Body of pancreas (tissue), 4 donors: Measurements from ENCODE around the gene ATP5MC2. TPM values are rescaled to one million over a fixed set of nuclear protein-coding genes. Genes with fewer than 3 reads are reported as not detected.
"Not testable (repeated sequence)": the region's sequence is repeated elsewhere in the genome, so short reads cannot be mapped to it uniquely, and the experiment has no call there.

Source experiments
- ATAC-seq: fragments of 150-250 bp; one replicate; pipeline ENCODE4 v1.9.1; 2016
- DNase-seq, 4 donors: peaks; one replicate each; pipeline ENCODE4 v3.0.0-alpha.2; 2019
- H3K27ac ChIP-seq, 4 donors: fragments of 200-600 bp; sonication (generic); 1 replicate in 3 of 4; 2 replicates in 1 of 4; pipeline versions ENCODE4 v1.5.1 to v1.6.1; 2016 to 2019; ENCODE audit warnings: mild to moderate bottlenecking in 1 of 4, mixed read lengths in 1 of 4, moderate library complexity in 1 of 4
- H3K27me3 ChIP-seq, 2 donors: fragments of 200-600 bp; sonication (generic); one replicate each; pipeline ENCODE4 v1.6.0; 2016; ENCODE audit warnings: mild to moderate bottlenecking in 1 of 2
- H3K36me3 ChIP-seq, 2 donors: fragments of 200-600 bp; sonication (generic); replicated peaks in 1 of 2; 2 replicates each; pipeline ENCODE4 v1.5.1; 2016; ENCODE audit warnings: low read depth in 2 of 2; ENCODE audit not compliant: insufficient read depth in 1 of 2
- H3K4me1 ChIP-seq: fragments of 200-600 bp; sonication (generic); one replicate; pipeline ENCODE4 v1.6.0; 2016
- H3K4me3 ChIP-seq, 2 donors: fragments of 200-600 bp; sonication (generic); 1 replicate in 1 of 2; 2 replicates in 1 of 2; pipeline ENCODE4 v1.5.1; 2016 to 2019
- H3K9me3 ChIP-seq, 3 donors: fragments of 200-600 bp; sonication (generic); 1 replicate in 2 of 3; 2 replicates in 1 of 3; pipeline ENCODE4 v1.5.1; 2016
- CTCF ChIP-seq, 7 experiments: fragments of 450-650 bp in 4 of 7; fragments of 200-600 bp in 3 of 7; sonication (generic) in 3 of 7; IDR thresholded peaks; one replicate each; pipeline ENCODE4 v1.5.1; 2016 to 2019; ENCODE audit warnings: antibody characterized with exemption in 7 of 7
- POLR2A ChIP-seq, 3 donors: fragments of 450-650 bp; IDR thresholded peaks; one replicate each; pipeline ENCODE4 v1.6.1; 2016; ENCODE audit warnings: antibody characterized with exemption in 3 of 3, mild to moderate bottlenecking in 2 of 3
- WGBS, 2 donors: methylation state at CpG; one replicate each; pipeline ENCODE4 v1.1.5; 2017; 5-methylcytosine and 5-hydroxymethylcytosine counted together
- intact Hi-C: fragments of 100-400 bp; cut with DNase I; formaldehyde crosslinking; loops from one replicate; pipeline ENCODE4 v1.15.1; 2023
- total RNA-seq, 2 donors: library from RNA; depleted of rRNA; stranded (reverse); fragments of >200 nt; gene quantifications; one replicate each; pipeline ENCODE4 v1.1.0, GENCODE V29; 2016

ATP5MC2 gene
- total RNA-seq, 2 donors from 2014 or later = 94.3 to 143 TPM

- peaks cover 19% of the 10 kb centered on the region for H3K4me1 ChIP-seq
- WGBS, 2 donors = 82 to 88% methylated on average over 3 of the region's 3 CpGs
Measured at GRCh38 chr12:53684654-53685220, 8.9 kb upstream of the ATP5MC2 start.

DNA sequence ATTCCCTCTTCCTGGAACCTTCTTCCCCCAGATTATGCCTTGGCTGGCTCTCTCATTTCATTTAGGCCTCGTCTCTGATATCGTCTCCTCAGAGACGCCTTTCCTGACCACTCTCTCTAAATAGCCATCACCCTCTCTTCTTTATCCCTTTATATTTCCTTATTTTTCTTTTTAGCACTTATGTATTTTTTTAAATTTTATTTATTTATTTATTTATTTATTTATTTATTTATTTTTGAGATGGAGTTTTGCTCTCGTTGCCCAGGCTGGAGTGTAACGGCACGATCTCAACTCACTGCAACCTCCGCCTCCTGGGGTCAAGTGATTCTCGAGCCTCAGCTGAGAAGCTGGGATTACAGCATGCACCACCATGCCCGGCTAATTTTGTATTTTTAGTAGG lies 8.1 kb upstream of the ATP5MC2 start:
- 90 to 93% methylated on average over 9 of the region's 9 CpGs for WGBS, 2 donors
- H3K4me3 ChIP-seq = no peak overlapping the region
- DNase-seq (no peak), ATAC-seq (no peak)
- no peak overlapping the region for H3K27ac ChIP-seq
- intact Hi-C loops = no loop called here
- H3K4me1 ChIP-seq = peaks cover 19% of the 10 kb centered on the region
- H3K9me3 ChIP-seq = no peaks in the 10 kb centered on the region
- TF ChIP-seq POLR2A (IDR thresholded peaks at IDR 0.05) (no peak), CTCF (IDR thresholded peaks at IDR 0.05) (no peak)
- no peaks in the 10 kb centered on the region for H3K27me3 ChIP-seq
- H3K36me3 ChIP-seq = no peaks in the 10 kb centered on the region

More at GRCh38 chr12:53684654-53685220, 8.9 kb upstream of the ATP5MC2 start:
- intact Hi-C loops = no loop called here
- no peaks in the 10 kb centered on the region for H3K36me3 ChIP-seq
- no peaks in the 10 kb centered on the region for H3K27me3 ChIP-seq
- H3K27ac ChIP-seq = no peak overlapping the region
- TF ChIP-seq CTCF (IDR thresholded peaks at IDR 0.05) = no peak
- TF ChIP-seq POLR2A (IDR thresholded peaks at IDR 0.05) = no peak
- H3K4me3 ChIP-seq = no peak overlapping the region
- ATAC-seq (no peak), DNase-seq (no peak)
- no peaks in the 10 kb centered on the region for H3K9me3 ChIP-seq

DNA sequence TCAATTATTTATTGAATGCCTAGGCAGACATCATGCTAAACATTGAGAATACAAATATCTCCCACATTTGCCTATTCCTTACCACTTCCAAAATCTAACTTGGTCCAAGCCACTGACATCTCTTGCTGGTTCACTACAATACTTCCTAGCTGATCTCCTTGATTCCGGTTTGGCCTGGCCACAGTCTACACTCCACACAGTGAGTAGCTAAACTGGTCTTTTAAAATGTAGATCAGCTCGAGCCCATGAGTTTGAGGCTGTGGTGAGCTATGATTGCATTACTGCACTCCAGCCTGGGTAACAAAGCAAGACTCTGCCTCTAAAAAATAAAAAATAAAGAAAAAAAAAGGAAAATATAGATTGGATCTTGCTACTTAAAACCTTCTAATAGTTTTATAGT lies 7.6 kb upstream of the ATP5MC2 start:
- ATAC-seq = no peak
- intact Hi-C loops = no loop called here

GRCh38 chr12:53680061-53680460 lies 4.2 kb upstream of the ATP5MC2 start:
- WGBS, 2 donors = 85 to 86% methylated on average over 5 of the region's 5 CpGs

More for the DNA sequence above, 7.6 kb upstream of the ATP5MC2 start:
- Histone ChIP-seq H3K36me3 (no peaks in the 10 kb centered on the region), H3K27me3 (no peaks in the 10 kb centered on the region), H3K9me3 (no peaks in the 10 kb centered on the region), H3K4me3 (no peak overlapping the region), H3K27ac (no peak overlapping the region), H3K4me1 (peaks cover 19% of the 10 kb centered on the region)
- no peak for DNase-seq
- no peak for TF ChIP-seq POLR2A (IDR thresholded peaks at IDR 0.05)
- TF ChIP-seq CTCF (IDR thresholded peaks at IDR 0.05) = no peak
- WGBS, 2 donors = 87 to 93% methylated on average over 2 of the region's 2 CpGs

DNA sequence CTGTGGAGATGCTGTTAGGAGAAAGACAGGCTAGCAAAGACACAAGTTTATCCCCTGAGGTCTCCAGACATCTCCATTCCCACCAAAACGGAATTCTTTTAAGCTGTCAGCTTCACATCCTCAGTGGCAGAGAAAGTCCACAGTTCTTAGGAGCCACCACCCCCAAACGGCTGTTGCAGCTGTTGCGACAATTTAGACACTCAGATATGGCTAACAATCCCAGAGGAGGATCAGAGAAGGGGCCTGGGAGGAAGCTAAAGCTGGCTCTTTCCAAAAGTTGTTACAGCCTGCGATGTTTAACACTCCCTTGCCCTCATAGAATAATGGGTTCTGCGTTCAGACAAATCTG lies 1.9 kb upstream of the ATP5MC2 start:
- Histone ChIP-seq H3K27ac (peak overlapping the region in 2 of 4 donors; percentile 86 to 91), H3K9me3 (no peaks in the 10 kb centered on the region), H3K27me3 (no peaks in the 10 kb centered on the region), H3K4me1 (peaks cover 29% of the 10 kb centered on the region), H3K4me3 (no peak overlapping the region), H3K36me3 (peaks cover 0 to 2% of the 10 kb centered on the region in 2 donors)
- intact Hi-C loops = loop anchor here (10.0 kb wide), 2 partner anchors 53 to 133 kb away; partner anchors contain the start of gene ATF7
- DNase-seq (no peak), ATAC-seq (no peak)
- TF ChIP-seq POLR2A (IDR thresholded peaks at IDR 0.05) (no peak), CTCF (IDR thresholded peaks at IDR 0.05) (no peak)
- WGBS, 2 donors = 60 to 76% methylated on average over 5 of the region's 5 CpGs

More at GRCh38 chr12:53680061-53680460, 4.2 kb upstream of the ATP5MC2 start:
- H3K4me3 ChIP-seq, H3K27ac ChIP-seq, intact Hi-C loops, ATAC-seq, H3K27me3 ChIP-seq, DNase-seq, H3K36me3 ChIP-seq, H3K9me3 ChIP-seq: not testable (repeated sequence)
- peaks cover 15% of the 10 kb centered on the region for H3K4me1 ChIP-seq
